Measurements from ENCODE around the gene MYOM1. TPM values are rescaled to one million over a fixed set of nuclear protein-coding genes. Genes with fewer than 3 reads are reported as not detected.

The MYOM1 gene
- total RNA-seq, 1 experiment from 2014 or later = 0.07 TPM

DNA sequence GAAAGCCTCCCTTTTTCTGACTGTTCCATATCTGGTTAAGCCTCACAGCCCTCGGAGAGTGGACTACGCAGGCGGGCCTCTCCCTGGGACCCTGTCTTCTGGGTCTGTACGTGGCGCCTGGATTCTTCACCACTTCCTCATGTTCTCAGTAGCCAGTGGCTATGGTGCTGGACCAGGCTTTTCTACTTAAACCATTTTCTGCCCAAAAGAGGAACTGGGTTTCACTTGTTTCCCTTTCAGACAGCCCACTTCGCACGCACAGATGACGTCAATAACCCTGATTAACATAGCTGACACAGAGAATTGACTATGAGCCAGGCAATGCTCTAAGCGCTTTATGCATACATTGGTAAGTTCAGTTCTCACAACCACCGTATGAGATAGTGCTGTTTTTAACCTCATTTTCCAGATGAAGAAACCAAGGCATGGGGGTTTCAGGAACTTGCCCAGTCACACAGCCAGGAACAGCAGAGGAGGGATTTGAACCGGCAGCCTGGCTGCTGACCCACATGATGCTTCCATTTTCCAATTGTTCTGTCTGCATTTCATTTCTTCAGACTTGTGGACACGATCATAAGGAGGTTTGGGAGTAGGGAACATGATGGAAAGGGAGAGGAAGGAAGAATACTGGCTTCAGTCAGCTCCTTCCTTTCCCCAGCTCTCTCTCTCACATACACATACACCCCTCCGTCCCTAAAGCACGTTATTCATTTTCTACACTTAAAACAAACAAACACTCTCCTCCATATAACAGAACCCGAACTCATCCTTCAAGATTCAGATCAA, 41.7 kb downstream of the MYOM1 start:
- Histone ChIP-seq H4K20me1 (ENCODE audit: low read length) (no peaks in the 10 kb centered on the region), H3F3A (ENCODE audit: low read length, unreplicated experiment) (no peaks in the 10 kb centered on the region), H3K27me3 (ENCODE audit: low read length) (no peaks in the 10 kb centered on the region), H3K9me3 (ENCODE audit: low read length) (no peaks in the 10 kb centered on the region), H3K4me2 (ENCODE audit: low read length) (no peak overlapping the region), H3K4me1 (ENCODE audit: insufficient read depth, low read length) (peaks cover 18% of the 10 kb centered on the region), H2AFZ (ENCODE audit: low read length) (no peak overlapping the region), H3K79me2 (ENCODE audit: low read length) (no peaks in the 10 kb centered on the region), H3K36me3 (ENCODE audit: low read depth, low read length) (no peaks in the 10 kb centered on the region), H3K27ac (ENCODE audit: low read length) (no peak overlapping the region), H3K9ac (ENCODE audit: low read length) (no peak overlapping the region), H3K4me3 (ENCODE audit: low read length) (no peak overlapping the region), H3K9me2 (replicated peaks; ENCODE audit: low read length) (no peaks in the 10 kb centered on the region)
- no TSS peak for BruUV-seq (replicated peaks)
- intact Hi-C loops (cut with micrococcal nuclease) = loop anchor here (5.0 kb wide), 1 partner anchor 39 kb away; the partner anchor contains the start of gene MYOM1
- DNase-seq (no peak), ATAC-seq (no peak)
- no peak for TF ChIP-seq EZH2 (IDR thresholded peaks at IDR 0.05; ENCODE audit: low read length, unreplicated experiment)
- ChIA-PET CTCF (no interaction called here), POLR2A (ENCODE audit: unreplicated experiment) (interaction anchor here (0.7 kb wide), 1 partner anchor 61 kb away, joined by 5 read pairs; no protein-coding TSS in a partner anchor)

DNA sequence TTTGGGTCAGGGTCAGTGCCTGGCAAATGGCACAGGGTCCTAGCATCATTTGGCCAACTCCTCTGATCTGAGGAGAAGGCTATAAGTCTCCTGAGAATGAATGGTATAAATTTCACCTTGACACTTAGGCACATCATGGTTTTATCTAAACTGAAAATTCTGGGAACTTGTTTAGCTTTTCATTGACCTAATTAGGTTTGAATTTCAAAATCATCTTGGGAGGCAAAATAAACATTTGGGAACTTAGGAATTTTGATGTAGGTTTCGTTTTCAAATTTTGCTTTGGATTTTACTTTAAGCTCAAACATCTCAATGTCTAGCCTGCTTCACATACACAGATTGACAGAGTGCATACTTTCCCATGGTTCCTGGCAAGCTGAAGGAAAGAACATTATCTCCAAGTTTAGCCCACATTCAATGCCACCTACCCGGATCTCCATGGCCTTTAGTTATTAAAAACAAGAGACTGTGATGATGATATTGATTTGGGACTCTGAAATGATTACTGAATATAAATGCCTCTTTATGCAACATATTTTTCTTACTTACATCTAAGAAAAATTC, 44.5 kb downstream of the MYOM1 start:
- Histone ChIP-seq H2AFZ (ENCODE audit: low read length) (no peak overlapping the region), H3K4me3 (ENCODE audit: low read length) (no peak overlapping the region), H3K4me2 (ENCODE audit: low read length) (no peak overlapping the region), H3K9me2 (replicated peaks; ENCODE audit: low read length) (no peaks in the 10 kb centered on the region), H4K20me1 (ENCODE audit: low read length) (no peaks in the 10 kb centered on the region), H3F3A (ENCODE audit: low read length, unreplicated experiment) (no peaks in the 10 kb centered on the region), H3K4me1 (ENCODE audit: insufficient read depth, low read length) (peaks cover 13% of the 10 kb centered on the region), H3K27ac (ENCODE audit: low read length) (no peak overlapping the region), H3K9me3 (ENCODE audit: low read length) (no peaks in the 10 kb centered on the region), H3K36me3 (ENCODE audit: low read depth, low read length) (no peaks in the 10 kb centered on the region), H3K9ac (ENCODE audit: low read length) (no peak overlapping the region), H3K27me3 (ENCODE audit: low read length) (no peaks in the 10 kb centered on the region), H3K79me2 (ENCODE audit: low read length) (no peaks in the 10 kb centered on the region)
- ATAC-seq (no peak), DNase-seq (no peak)
- intact Hi-C loops (cut with micrococcal nuclease) = loop anchor here (5.0 kb wide), 1 partner anchor 42 kb away; the partner anchor contains the start of gene MYOM1
- TF ChIP-seq CTCF (conservative IDR thresholded peaks at IDR 0.05; ENCODE audit: low read depth, low read length) (no peak), EZH2phosphoT487 (IDR thresholded peaks at IDR 0.05; ENCODE audit: borderline replicate concordance, low read length) (no peak)
- POLR2A ChIA-PET (ENCODE audit: unreplicated experiment) = no interaction called here
- BruUV-seq (replicated peaks) = no TSS peak
- CTCF ChIA-PET = interaction anchor here (0.7 kb wide), 1 partner anchor 24 kb away, joined by 3 read pairs; no protein-coding TSS in a partner anchor

GRCh38 chr18:3172097-3172496, 47.7 kb downstream of the MYOM1 start:
- Histone ChIP-seq H3K4me3 (ENCODE audit: low read length) (no peak overlapping the region), H3K9me2 (replicated peaks; ENCODE audit: low read length) (no peaks in the 10 kb centered on the region), H3K4me1 (ENCODE audit: insufficient read depth, low read length) (no peaks in the 10 kb centered on the region), H2AFZ (ENCODE audit: low read length) (no peak overlapping the region), H3K9me3 (ENCODE audit: low read length) (no peaks in the 10 kb centered on the region), H3K9ac (ENCODE audit: low read length) (no peak overlapping the region), H4K20me1 (ENCODE audit: low read length) (no peaks in the 10 kb centered on the region), H3F3A (ENCODE audit: low read length, unreplicated experiment) (no peaks in the 10 kb centered on the region), H3K27me3 (ENCODE audit: low read length) (no peaks in the 10 kb centered on the region), H3K4me2 (ENCODE audit: low read length) (no peak overlapping the region), H3K79me2 (ENCODE audit: low read length) (no peaks in the 10 kb centered on the region), H3K36me3 (ENCODE audit: low read depth, low read length) (no peaks in the 10 kb centered on the region), H3K27ac (ENCODE audit: low read length) (no peak overlapping the region)
- ChIA-PET CTCF (no interaction called here), POLR2A (ENCODE audit: unreplicated experiment) (no interaction called here)
- no peak for TF ChIP-seq CTCF (conservative IDR thresholded peaks at IDR 0.05; ENCODE audit: low read depth, low read length)
- no peak for TF ChIP-seq EZH2phosphoT487 (IDR thresholded peaks at IDR 0.05; ENCODE audit: borderline replicate concordance, low read length)
- TF ChIP-seq EZH2 (IDR thresholded peaks at IDR 0.05; ENCODE audit: low read length, unreplicated experiment) = no peak
- no TSS peak for BruUV-seq (replicated peaks)
- ATAC-seq = no peak
- no peak for DNase-seq
- intact Hi-C loops (cut with micrococcal nuclease) = no loop called here
